Tibial artery (tissue), 4 donors: ENCODE data around the gene MYOF.

Experiments used
- DNase-seq, 2 donors: peaks; one replicate each; pipeline ENCODE4 v3.0.0-alpha.2; 2019
- H3K27ac ChIP-seq, 2 donors: fragments of 200-600 bp; sonication (generic) in 1 of 2; 1 replicate in 1 of 2; 2 replicates in 1 of 2; pipeline ENCODE4 v1.5.1; 2018 to 2019; ENCODE audit warnings: mild to moderate bottlenecking in 1 of 2
- H3K27me3 ChIP-seq, 2 donors: fragments of 200-600 bp; sonication (generic) in 1 of 2; one replicate each; pipeline versions ENCODE4 v1.5.1 to v1.6.0; 2016 to 2019
- H3K36me3 ChIP-seq, 3 donors: fragments of 200-600 bp; sonication (generic) in 2 of 3; one replicate each; pipeline ENCODE4 v1.5.1; 2016 to 2019; ENCODE audit warnings: mild to moderate bottlenecking in 2 of 3
- H3K4me1 ChIP-seq, 4 donors: fragments of 200-600 bp; sonication (generic) in 2 of 4; 1 replicate in 3 of 4; 2 replicates in 1 of 4; pipeline ENCODE4 v1.5.1; 2016 to 2019
- H3K4me3 ChIP-seq, 2 donors: fragments of 200-600 bp; sonication (generic) in 1 of 2; 1 replicate in 1 of 2; 2 replicates in 1 of 2; pipeline ENCODE4 v1.5.1; 2018 to 2019; ENCODE audit warnings: mild to moderate bottlenecking in 2 of 2
- H3K9me3 ChIP-seq, 3 donors: fragments of 200-600 bp; sonication (generic) in 1 of 3; one replicate each; pipeline ENCODE4 v1.5.1; 2016 to 2019
- CTCF ChIP-seq, 2 experiments: fragments of 200-600 bp in 1 of 2; fragments of 450-650 bp in 1 of 2; IDR thresholded peaks; one replicate each; pipeline ENCODE4 v1.5.1; 2017 to 2019; ENCODE audit warnings: antibody characterized with exemption in 2 of 2, mild to moderate bottlenecking in 1 of 2, moderate library complexity in 1 of 2
- intact Hi-C: fragments of 100-400 bp; cut with DNase I; formaldehyde crosslinking; loops from one replicate; pipeline ENCODE4 v1.15.0; 2023; ENCODE audit warnings: low total_unique reads

MYOF gene

GRCh38 chr10:93513091-93513490 lies 31.0 kb upstream of the MYOF start:
- H3K27ac ChIP-seq: no peak overlapping the region
- TF ChIP-seq CTCF (IDR thresholded peaks at IDR 0.05): no peak
- H3K36me3 ChIP-seq: no peaks in the 10 kb centered on the region
- no peak for DNase-seq
- H3K4me3 ChIP-seq: no peak overlapping the region
- H3K4me1 ChIP-seq: peaks cover 0 to 23% (median 14%) of the 10 kb centered on the region in 4 donors
- no peaks in the 10 kb centered on the region for H3K9me3 ChIP-seq
- H3K27me3 ChIP-seq: no peaks in the 10 kb centered on the region
- intact Hi-C loops: no loop called here

- Histone ChIP-seq H3K4me3 (no peak overlapping the region), H3K9me3 (no peaks in the 10 kb centered on the region), H3K36me3 (no peaks in the 10 kb centered on the region), H3K27me3 (no peaks in the 10 kb centered on the region), H3K4me1 (peaks cover 0 to 23% (median 14%) of the 10 kb centered on the region in 4 donors), H3K27ac (no peak overlapping the region)
- DNase-seq: no peak
- TF ChIP-seq CTCF (IDR thresholded peaks at IDR 0.05): no peak
- intact Hi-C loops: no loop called here
Observed at GRCh38 chr10:93512565-93512964, 30.4 kb upstream of the MYOF start.

GRCh38 chr10:93509816-93510215 lies 27.7 kb upstream of the MYOF start:
- DNase-seq: no peak
- H3K4me3 ChIP-seq: no peak overlapping the region
- TF ChIP-seq CTCF (IDR thresholded peaks at IDR 0.05): no peak
- H3K9me3 ChIP-seq: no peaks in the 10 kb centered on the region
- H3K27me3 ChIP-seq: no peaks in the 10 kb centered on the region
- peaks cover 0 to 6% (median 4%) of the 10 kb centered on the region in 4 donors for H3K4me1 ChIP-seq
- H3K27ac ChIP-seq: no peak overlapping the region
- no peaks in the 10 kb centered on the region for H3K36me3 ChIP-seq
- intact Hi-C loops: no loop called here

GRCh38 chr10:93505075-93505474 lies 22.9 kb upstream of the MYOF start:
- no peak overlapping the region for H3K27ac ChIP-seq
- H3K36me3 ChIP-seq: no peaks in the 10 kb centered on the region
- no peaks in the 10 kb centered on the region for H3K4me1 ChIP-seq
- no peaks in the 10 kb centered on the region for H3K27me3 ChIP-seq
- H3K4me3 ChIP-seq: no peak overlapping the region
- H3K9me3 ChIP-seq: no peaks in the 10 kb centered on the region
- DNase-seq: no peak
- TF ChIP-seq CTCF (IDR thresholded peaks at IDR 0.05): no peak
- intact Hi-C loops: no loop called here

- Histone ChIP-seq H3K4me3 (no peak overlapping the region), H3K27ac (no peak overlapping the region), H3K36me3 (no peaks in the 10 kb centered on the region), H3K27me3 (no peaks in the 10 kb centered on the region), H3K9me3 (no peaks in the 10 kb centered on the region), H3K4me1 (no peaks in the 10 kb centered on the region)
- TF ChIP-seq CTCF (IDR thresholded peaks at IDR 0.05): no peak
- no peak for DNase-seq
- intact Hi-C loops: no loop called here
Observed at GRCh38 chr10:93503075-93503474, 20.9 kb upstream of the MYOF start.

- no peaks in the 10 kb centered on the region for H3K9me3 ChIP-seq
- no peak overlapping the region for H3K4me3 ChIP-seq
- intact Hi-C loops: no loop called here
- DNase-seq: no peak
- no peak for TF ChIP-seq CTCF (IDR thresholded peaks at IDR 0.05)
- H3K36me3 ChIP-seq: no peaks in the 10 kb centered on the region
- no peak overlapping the region for H3K27ac ChIP-seq
- no peaks in the 10 kb centered on the region for H3K27me3 ChIP-seq
- peaks cover 0 to 4% (median 1%) of the 10 kb centered on the region in 4 donors for H3K4me1 ChIP-seq
Observed at GRCh38 chr10:93501650-93502049, 19.5 kb upstream of the MYOF start.
